Neural cell (in vitro differentiated cells): ENCODE results near the gene RMC1. TPM values are rescaled to one million over a fixed set of nuclear protein-coding genes. Genes with fewer than 3 reads are reported as not detected.

Source experiments
- H2AFZ ChIP-seq: fragments of 200-600, 300-800 bp; sonication (generic), shearing (Covaris generic); 2 replicates; pipeline ENCODE4 v1.6.0; 2014; ENCODE audit warnings: low read depth, mild to moderate bottlenecking, antibody characterized with exemption, low read length, moderate library complexity
- H3F3A ChIP-seq: fragments of 200-600 bp; shearing (Covaris generic); 2 replicates; pipeline ENCODE4 v1.6.1; 2016; ENCODE audit warnings: mild to moderate bottlenecking, moderate library complexity, mixed read lengths, antibody characterized with exemption, low read length; ENCODE audit not compliant: insufficient read depth, poor library complexity, severe bottlenecking
- H3K27ac ChIP-seq: fragments of 200-600, 300-800 bp; sonication (generic), shearing (Covaris generic); 2 replicates; pipeline ENCODE4 v1.5.1; 2014; ENCODE audit warnings: mild to moderate bottlenecking, low read length, moderate library complexity
- H3K27me3 ChIP-seq: fragments of 300-800, 200-600 bp; sonication (generic), shearing (Covaris generic); 2 replicates; pipeline ENCODE4 v1.6.0; 2014; ENCODE audit warnings: mild to moderate bottlenecking, low read depth, low read length, moderate library complexity; ENCODE audit not compliant: insufficient read depth
- H3K36me3 ChIP-seq: fragments of 300-800, 200-600 bp; sonication (generic), shearing (Covaris generic); 2 replicates; pipeline ENCODE4 v1.5.1; 2014; ENCODE audit warnings: mild to moderate bottlenecking, antibody characterized with exemption, low read length, moderate library complexity; ENCODE audit not compliant: insufficient read depth
- H3K4me2 ChIP-seq: fragments of 300-800, 200-600 bp; sonication (generic), shearing (Covaris generic); 2 replicates; pipeline ENCODE4 v1.6.0; 2014; ENCODE audit warnings: mild to moderate bottlenecking, low read length
- H3K4me3 ChIP-seq: fragments of 300-800, 200-600 bp; sonication (generic), shearing (Covaris generic); 2 replicates; pipeline ENCODE4 v1.5.1; 2014; ENCODE audit warnings: mild to moderate bottlenecking, low read length, moderate library complexity
- H3K79me2 ChIP-seq: fragments of 200-600 bp; shearing (Covaris generic); replicated peaks from 2 replicates; pipeline ENCODE4 v1.6.0; 2014; ENCODE audit warnings: mild to moderate bottlenecking, low read length, moderate library complexity; ENCODE audit not compliant: insufficient read depth
- H3K9ac ChIP-seq: fragments of 300-800, 200-600 bp; sonication (generic), shearing (Covaris generic); 2 replicates; pipeline ENCODE4 v1.6.1; 2016; ENCODE audit warnings: mild to moderate bottlenecking, low read length, mixed read lengths
- H3K9me2 ChIP-seq: fragments of 200-600 bp; shearing (Covaris generic); 2 replicates; pipeline ENCODE4 v1.6.1; 2016; ENCODE audit warnings: mild to moderate bottlenecking, low read length, mixed read lengths; ENCODE audit not compliant: insufficient read depth
- H3K9me3 ChIP-seq: fragments of 200-600, 300-800 bp; sonication (generic), shearing (Covaris generic); 2 replicates; pipeline ENCODE4 v1.6.1; 2016; ENCODE audit warnings: mild to moderate bottlenecking, mixed run types, low read length, moderate library complexity, mixed read lengths
- H4K20me1 ChIP-seq: fragments of 200-600 bp; shearing (Covaris generic); 2 replicates; pipeline ENCODE4 v1.6.1; 2016; ENCODE audit warnings: mild to moderate bottlenecking, mixed run types; ENCODE audit not compliant: insufficient read depth
- EP300 ChIP-seq: fragments of 450-650 bp; conservative IDR thresholded peaks from 2 replicates; pipeline ENCODE4 v1.6.1; 2014; ENCODE audit warnings: antibody characterized with exemption, mild to moderate bottlenecking, moderate library complexity; ENCODE audit not compliant: poor library complexity, severe bottlenecking
- EZH2 ChIP-seq: fragments of 200-600, 300-800 bp; shearing (Covaris generic), sonication (generic); IDR thresholded peaks from 2 replicates; pipeline ENCODE4 v1.6.1; 2014; ENCODE audit warnings: antibody characterized with exemption, low read length, borderline replicate concordance, mild to moderate bottlenecking; ENCODE audit not compliant: insufficient read depth, poor library complexity, severe bottlenecking
- MXI1 ChIP-seq: fragments of 450-650 bp; conservative IDR thresholded peaks from 2 replicates; pipeline ENCODE4 v1.6.1; 2014; ENCODE audit warnings: antibody characterized with exemption, mild to moderate bottlenecking; ENCODE audit not compliant: poor library complexity, severe bottlenecking
- POLR2AphosphoS5 ChIP-seq: IDR thresholded peaks from 2 replicates; pipeline ENCODE4 v1.6.1; 2012
- RAD21 ChIP-seq: fragments of 450-650 bp; conservative IDR thresholded peaks from 2 replicates; pipeline ENCODE4 v1.6.1; 2014; ENCODE audit warnings: antibody characterized with exemption, mild to moderate bottlenecking, moderate library complexity
- SMC3 ChIP-seq: fragments of 450-650 bp; conservative IDR thresholded peaks from 2 replicates; pipeline ENCODE4 v1.6.1; 2014; ENCODE audit warnings: antibody characterized with exemption, mild to moderate bottlenecking, moderate library complexity; ENCODE audit not compliant: poor library complexity
- TAF1 ChIP-seq: IDR thresholded peaks from 2 replicates; pipeline ENCODE4 v1.6.1; 2012; ENCODE audit warnings: low read depth
- polyA plus RNA-seq: library from polyadenylated mRNA; depleted of rRNA; stranded (reverse); fragments of >200 nt; gene quantifications from 2 replicates; pipeline ENCODE4 v1.2.3, GENCODE V29; 2014
- TF ChIP-seq, protein P1 (sequence below): fragments of 450-650 bp; IDR thresholded peaks from 2 replicates; pipeline ENCODE4 v1.5.1; 2014; ENCODE audit warnings: antibody characterized with exemption, mild to moderate bottlenecking, moderate library complexity; ENCODE audit not compliant: poor library complexity, severe bottlenecking
- TF ChIP-seq, protein P2 (sequence below): IDR thresholded peaks from 2 replicates; pipeline ENCODE4 v1.6.1; 2012; ENCODE audit warnings: borderline replicate concordance

The RMC1 gene
- polyA plus RNA-seq, 1 donor from 2014 or later: 42.2 TPM

DNA sequence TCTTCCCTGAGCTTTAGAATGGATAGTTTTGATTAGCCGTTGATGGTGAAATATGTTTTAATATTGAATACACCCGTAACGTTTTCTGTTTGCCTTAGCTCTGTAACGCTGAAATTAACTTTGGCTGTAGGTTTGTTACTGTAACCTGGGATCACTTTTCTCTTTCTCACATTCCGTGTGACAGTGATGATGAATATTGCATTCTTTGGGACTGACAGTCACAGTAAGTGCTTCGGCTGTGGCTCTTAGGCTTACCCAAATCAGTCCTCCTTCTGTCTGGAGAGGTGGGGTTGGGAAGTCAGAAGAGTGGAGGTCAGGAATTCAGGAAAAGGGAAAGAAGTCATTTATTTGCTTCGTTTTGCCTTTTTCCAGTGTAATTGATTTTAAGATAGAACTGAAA, 18.0 kb downstream of the RMC1 start:
- no peak overlapping the region for H3K4me3 ChIP-seq
- no peaks in the 10 kb centered on the region for H4K20me1 ChIP-seq
- H3K9me2 ChIP-seq: no peaks in the 10 kb centered on the region
- no peak for TF ChIP-seq TAF1
- TF ChIP-seq SMC3: no peak
- no peak for TF ChIP-seq EP300
- no peak for TF ChIP-seq RAD21
- TF ChIP-seq EZH2: no peak
- TF ChIP-seq POLR2AphosphoS5: no peak
- TF ChIP-seq, protein P1, sequence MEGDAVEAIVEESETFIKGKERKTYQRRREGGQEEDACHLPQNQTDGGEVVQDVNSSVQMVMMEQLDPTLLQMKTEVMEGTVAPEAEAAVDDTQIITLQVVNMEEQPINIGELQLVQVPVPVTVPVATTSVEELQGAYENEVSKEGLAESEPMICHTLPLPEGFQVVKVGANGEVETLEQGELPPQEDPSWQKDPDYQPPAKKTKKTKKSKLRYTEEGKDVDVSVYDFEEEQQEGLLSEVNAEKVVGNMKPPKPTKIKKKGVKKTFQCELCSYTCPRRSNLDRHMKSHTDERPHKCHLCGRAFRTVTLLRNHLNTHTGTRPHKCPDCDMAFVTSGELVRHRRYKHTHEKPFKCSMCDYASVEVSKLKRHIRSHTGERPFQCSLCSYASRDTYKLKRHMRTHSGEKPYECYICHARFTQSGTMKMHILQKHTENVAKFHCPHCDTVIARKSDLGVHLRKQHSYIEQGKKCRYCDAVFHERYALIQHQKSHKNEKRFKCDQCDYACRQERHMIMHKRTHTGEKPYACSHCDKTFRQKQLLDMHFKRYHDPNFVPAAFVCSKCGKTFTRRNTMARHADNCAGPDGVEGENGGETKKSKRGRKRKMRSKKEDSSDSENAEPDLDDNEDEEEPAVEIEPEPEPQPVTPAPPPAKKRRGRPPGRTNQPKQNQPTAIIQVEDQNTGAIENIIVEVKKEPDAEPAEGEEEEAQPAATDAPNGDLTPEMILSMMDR: no peak
- TF ChIP-seq MXI1: no peak
- TF ChIP-seq, protein P2, sequence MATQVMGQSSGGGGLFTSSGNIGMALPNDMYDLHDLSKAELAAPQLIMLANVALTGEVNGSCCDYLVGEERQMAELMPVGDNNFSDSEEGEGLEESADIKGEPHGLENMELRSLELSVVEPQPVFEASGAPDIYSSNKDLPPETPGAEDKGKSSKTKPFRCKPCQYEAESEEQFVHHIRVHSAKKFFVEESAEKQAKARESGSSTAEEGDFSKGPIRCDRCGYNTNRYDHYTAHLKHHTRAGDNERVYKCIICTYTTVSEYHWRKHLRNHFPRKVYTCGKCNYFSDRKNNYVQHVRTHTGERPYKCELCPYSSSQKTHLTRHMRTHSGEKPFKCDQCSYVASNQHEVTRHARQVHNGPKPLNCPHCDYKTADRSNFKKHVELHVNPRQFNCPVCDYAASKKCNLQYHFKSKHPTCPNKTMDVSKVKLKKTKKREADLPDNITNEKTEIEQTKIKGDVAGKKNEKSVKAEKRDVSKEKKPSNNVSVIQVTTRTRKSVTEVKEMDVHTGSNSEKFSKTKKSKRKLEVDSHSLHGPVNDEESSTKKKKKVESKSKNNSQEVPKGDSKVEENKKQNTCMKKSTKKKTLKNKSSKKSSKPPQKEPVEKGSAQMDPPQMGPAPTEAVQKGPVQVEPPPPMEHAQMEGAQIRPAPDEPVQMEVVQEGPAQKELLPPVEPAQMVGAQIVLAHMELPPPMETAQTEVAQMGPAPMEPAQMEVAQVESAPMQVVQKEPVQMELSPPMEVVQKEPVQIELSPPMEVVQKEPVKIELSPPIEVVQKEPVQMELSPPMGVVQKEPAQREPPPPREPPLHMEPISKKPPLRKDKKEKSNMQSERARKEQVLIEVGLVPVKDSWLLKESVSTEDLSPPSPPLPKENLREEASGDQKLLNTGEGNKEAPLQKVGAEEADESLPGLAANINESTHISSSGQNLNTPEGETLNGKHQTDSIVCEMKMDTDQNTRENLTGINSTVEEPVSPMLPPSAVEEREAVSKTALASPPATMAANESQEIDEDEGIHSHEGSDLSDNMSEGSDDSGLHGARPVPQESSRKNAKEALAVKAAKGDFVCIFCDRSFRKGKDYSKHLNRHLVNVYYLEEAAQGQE: no peak
- H2AFZ ChIP-seq: no peak overlapping the region
- no peaks in the 10 kb centered on the region for H3F3A ChIP-seq
- H3K79me2 ChIP-seq: no peaks in the 10 kb centered on the region
- no peaks in the 10 kb centered on the region for H3K27me3 ChIP-seq
- H3K4me2 ChIP-seq: no peak overlapping the region
- no peak overlapping the region for H3K27ac ChIP-seq
- no peaks in the 10 kb centered on the region for H3K9me3 ChIP-seq
- no peak overlapping the region for H3K9ac ChIP-seq
- H3K36me3 ChIP-seq: peaks cover 8% of the 10 kb centered on the region

DNA sequence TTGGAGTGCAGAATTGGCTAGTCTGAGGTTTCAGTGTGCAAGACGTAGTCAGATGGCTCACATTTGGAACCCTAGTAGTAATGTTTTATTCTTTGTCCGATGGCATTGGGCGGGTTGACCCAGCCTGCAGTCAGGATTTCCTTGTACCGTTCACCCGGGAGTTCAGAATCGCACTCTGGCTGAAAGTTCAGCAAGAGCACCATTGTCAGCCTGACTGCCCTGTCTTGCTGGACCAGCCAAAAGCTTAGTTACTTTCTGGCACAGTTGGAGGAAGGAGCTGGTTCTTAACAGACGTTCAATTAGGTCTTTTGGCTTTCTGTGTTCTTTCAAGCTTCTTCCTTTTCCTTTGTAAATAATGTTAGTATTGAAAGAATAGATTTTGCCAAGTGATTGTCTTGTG, 18.6 kb downstream of the RMC1 start:
- H3K36me3 ChIP-seq: peaks cover 14% of the 10 kb centered on the region
- H3K9me2 ChIP-seq: no peaks in the 10 kb centered on the region
- H2AFZ ChIP-seq: no peak overlapping the region
- H3K9ac ChIP-seq: no peak overlapping the region
- no peak overlapping the region for H3K4me2 ChIP-seq
- H3F3A ChIP-seq: no peaks in the 10 kb centered on the region
- H3K4me3 ChIP-seq: no peak overlapping the region
- H4K20me1 ChIP-seq: no peaks in the 10 kb centered on the region
- H3K9me3 ChIP-seq: no peaks in the 10 kb centered on the region
- TF ChIP-seq, protein P2: no peak
- TF ChIP-seq, protein P1: no peak
- no peak for TF ChIP-seq SMC3
- TF ChIP-seq MXI1: no peak
- TF ChIP-seq EZH2: no peak
- TF ChIP-seq RAD21: no peak
- TF ChIP-seq EP300: no peak
- no peak for TF ChIP-seq TAF1
- TF ChIP-seq POLR2AphosphoS5: no peak
- no peak overlapping the region for H3K27ac ChIP-seq
- H3K79me2 ChIP-seq: no peaks in the 10 kb centered on the region
- H3K27me3 ChIP-seq: no peaks in the 10 kb centered on the region
